WTC11 (cell line): ENCODE data around the gene PBRM1. TPM values are rescaled to one million over a fixed set of nuclear protein-coding genes. Genes with fewer than 3 reads are reported as not detected.
A peak's percentile ranks its signal among the peaks of the same experiment; 100 is the strongest.

Source experiments
- ATAC-seq: fragments of 200-7000 bp; cut with Tn5 transposase; 2 replicates; pipeline ENCODE4 v1.10.0; 2021; ENCODE audit warnings: mild to moderate bottlenecking, moderate library complexity
- CTCF ChIA-PET: fragments of 300-600 bp; sonication (Branson Sonifier 250); formaldehyde crosslinking; loops from one replicate; lab custom pipeline; 2021; ENCODE audit warnings: antibody characterized with exemption; lab: Charles Lee
- POLR2A ChIA-PET: fragments of 350-600 bp; sonication (Branson Sonifier 250); formaldehyde crosslinking; loops from one replicate; lab custom pipeline; 2021; ENCODE audit warnings: antibody characterized with exemption; lab: Charles Lee
- DNase-seq: peaks from one replicate; pipeline ENCODE4 v3.0.0; 2021; ENCODE audit warnings: low spot score
- H3K27ac Mint-ChIP-seq: 2 replicates; pipeline ENCODE4 v1.8.0; 2021; ENCODE audit warnings: mixed read lengths
- H3K27me3 Mint-ChIP-seq: 2 replicates; pipeline ENCODE4 v1.8.0; 2021; ENCODE audit warnings: low read depth, mild to moderate bottlenecking, moderate library complexity, mixed read lengths
- H3K36me3 Mint-ChIP-seq: 2 replicates; pipeline ENCODE4 v1.8.0; 2021; ENCODE audit warnings: mixed read lengths
- H3K4me1 Mint-ChIP-seq: 2 replicates; pipeline ENCODE4 v1.8.0; 2022; ENCODE audit warnings: mixed read lengths
- H3K4me3 Mint-ChIP-seq: 2 replicates; pipeline ENCODE4 v1.8.0; 2021; ENCODE audit warnings: mild to moderate bottlenecking, moderate library complexity, mixed read lengths
- H3K9me3 Mint-ChIP-seq: 2 replicates; pipeline ENCODE4 v1.8.0; 2021; ENCODE audit warnings: mixed read lengths
- ELF4 ChIP-seq: sonication (generic); formaldehyde crosslinking; IDR thresholded peaks from 2 replicates; pipeline ENCODE4 v1.8.1; 2022; ENCODE audit warnings: low read depth, mild to moderate bottlenecking, moderate library complexity, missing genetic modification reagents
- ESRRA ChIP-seq: sonication (generic); formaldehyde crosslinking; IDR thresholded peaks from 2 replicates; pipeline ENCODE4 v1.8.1; 2022; ENCODE audit warnings: mild to moderate bottlenecking, missing genetic modification reagents, borderline replicate concordance
- FOXJ3 ChIP-seq: sonication (generic); formaldehyde crosslinking; IDR thresholded peaks from 2 replicates; pipeline ENCODE4 v1.9.0; 2021; ENCODE audit warnings: missing genetic modification reagents, mild to moderate bottlenecking, borderline replicate concordance
- FOXK1 ChIP-seq: sonication (generic); formaldehyde crosslinking; IDR thresholded peaks from 2 replicates; pipeline ENCODE4 v1.8.0; 2022; ENCODE audit warnings: mild to moderate bottlenecking, moderate library complexity, missing genetic modification reagents
- FOXP1 ChIP-seq: sonication (generic); formaldehyde crosslinking; IDR thresholded peaks from 2 replicates; pipeline ENCODE4 v1.8.0; 2022; ENCODE audit warnings: missing genetic modification reagents, mild to moderate bottlenecking, moderate library complexity, borderline replicate concordance
- GABPB1 ChIP-seq: sonication (generic); formaldehyde crosslinking; IDR thresholded peaks from 2 replicates; pipeline ENCODE4 v1.8.1; 2023; ENCODE audit warnings: mild to moderate bottlenecking, missing genetic modification reagents
- SP1 ChIP-seq: sonication (generic); formaldehyde crosslinking; conservative IDR thresholded peaks from 2 replicates; pipeline ENCODE4 v1.8.1; 2022; ENCODE audit warnings: missing genetic modification reagents
- TCF7 ChIP-seq: sonication (generic); formaldehyde crosslinking; IDR thresholded peaks from 2 replicates; pipeline ENCODE4 v1.8.0; 2022; ENCODE audit warnings: mild to moderate bottlenecking, low read depth, missing genetic modification reagents, moderate library complexity
- ZNF317 ChIP-seq: sonication (generic); formaldehyde crosslinking; IDR thresholded peaks from 2 replicates; pipeline ENCODE4 v1.8.1; 2023; ENCODE audit warnings: low read depth, mild to moderate bottlenecking, moderate library complexity, missing genetic modification reagents, borderline replicate concordance
- total RNA-seq: library from RNA; stranded (reverse); gene quantifications from 3 replicates; pipeline ENCODE4 v1.2.3, GENCODE V29; 2021
- TF ChIP-seq, protein P1 (sequence below): sonication (generic); formaldehyde crosslinking; IDR thresholded peaks from 2 replicates; pipeline ENCODE4 v1.8.1; 2022; ENCODE audit warnings: low read depth, missing genetic modification reagents, borderline replicate concordance
- TF ChIP-seq, protein P2 (sequence below): fragments of 250-450 bp; sonication (Bioruptor Pico); IDR thresholded peaks from 2 replicates; pipeline ENCODE4 v1.9.0; 2021; ENCODE audit warnings: moderate library complexity, mild to moderate bottlenecking, inconsistent platforms, borderline replicate concordance
- TF ChIP-seq, protein P3 (sequence below): fragments of 250-450 bp; sonication (Bioruptor Pico); IDR thresholded peaks from 2 replicates; pipeline ENCODE4 v1.9.0; 2021; ENCODE audit warnings: mild to moderate bottlenecking
- TF ChIP-seq, protein P4 (sequence below): sonication (generic); formaldehyde crosslinking; IDR thresholded peaks from 2 replicates; pipeline ENCODE4 v1.8.0; 2023; ENCODE audit warnings: missing genetic modification reagents
- TF ChIP-seq, protein P5 (sequence below): fragments of 250-450 bp; sonication (Bioruptor Pico); IDR thresholded peaks from 2 replicates; pipeline ENCODE4 v1.8.0; 2021; ENCODE audit warnings: mild to moderate bottlenecking
- TF ChIP-seq, protein P6 (sequence below): sonication (generic); formaldehyde crosslinking; IDR thresholded peaks from 2 replicates; pipeline ENCODE4 v1.8.0; 2022; ENCODE audit warnings: mild to moderate bottlenecking, missing genetic modification reagents

Gene PBRM1
- total RNA-seq, 1 experiment from 2014 or later: 48.8 TPM

DNA sequence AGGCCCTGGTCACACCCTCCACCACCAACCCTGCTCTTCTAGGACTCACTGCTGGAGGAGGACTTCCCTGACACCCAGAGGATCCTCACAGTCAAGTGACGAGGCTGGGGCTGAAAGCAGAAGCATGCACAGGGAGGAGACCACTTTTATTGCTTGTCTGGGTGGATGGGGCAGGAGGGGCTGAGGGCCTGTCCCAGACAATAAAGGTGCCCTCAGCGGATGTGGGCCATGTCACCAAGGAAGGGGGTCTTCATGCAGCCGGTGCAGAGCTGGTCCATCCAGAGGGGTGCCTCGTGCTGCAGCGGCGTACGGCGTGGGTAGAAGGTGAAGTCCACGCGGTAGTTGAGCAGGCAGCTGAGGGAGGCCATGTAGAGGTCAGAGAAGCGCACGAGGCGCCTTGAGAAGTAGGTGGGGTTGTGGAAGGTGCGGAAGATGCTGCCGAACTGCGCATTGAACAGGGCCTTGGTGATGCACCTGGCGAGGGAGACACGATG is 161.4 kb downstream of the PBRM1 start:
- TF ChIP-seq SP1 (CRISPR knock-in tag) (no peak), FOXJ3 (CRISPR knock-in tag) (no peak), ELF4 (CRISPR knock-in tag) (no peak), GABPB1 (CRISPR knock-in tag) (no peak), FOXK1 (CRISPR knock-in tag) (no peak), ZNF317 (CRISPR knock-in tag) (no peak), TCF7 (CRISPR knock-in tag) (no peak), FOXP1 (CRISPR knock-in tag) (no peak), ESRRA (CRISPR knock-in tag) (no peak)
- TF ChIP-seq, protein P1, sequence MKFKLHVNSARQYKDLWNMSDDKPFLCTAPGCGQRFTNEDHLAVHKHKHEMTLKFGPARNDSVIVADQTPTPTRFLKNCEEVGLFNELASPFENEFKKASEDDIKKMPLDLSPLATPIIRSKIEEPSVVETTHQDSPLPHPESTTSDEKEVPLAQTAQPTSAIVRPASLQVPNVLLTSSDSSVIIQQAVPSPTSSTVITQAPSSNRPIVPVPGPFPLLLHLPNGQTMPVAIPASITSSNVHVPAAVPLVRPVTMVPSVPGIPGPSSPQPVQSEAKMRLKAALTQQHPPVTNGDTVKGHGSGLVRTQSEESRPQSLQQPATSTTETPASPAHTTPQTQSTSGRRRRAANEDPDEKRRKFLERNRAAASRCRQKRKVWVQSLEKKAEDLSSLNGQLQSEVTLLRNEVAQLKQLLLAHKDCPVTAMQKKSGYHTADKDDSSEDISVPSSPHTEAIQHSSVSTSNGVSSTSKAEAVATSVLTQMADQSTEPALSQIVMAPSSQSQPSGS (CRISPR knock-in tag): no peak
- TF ChIP-seq, protein P2, sequence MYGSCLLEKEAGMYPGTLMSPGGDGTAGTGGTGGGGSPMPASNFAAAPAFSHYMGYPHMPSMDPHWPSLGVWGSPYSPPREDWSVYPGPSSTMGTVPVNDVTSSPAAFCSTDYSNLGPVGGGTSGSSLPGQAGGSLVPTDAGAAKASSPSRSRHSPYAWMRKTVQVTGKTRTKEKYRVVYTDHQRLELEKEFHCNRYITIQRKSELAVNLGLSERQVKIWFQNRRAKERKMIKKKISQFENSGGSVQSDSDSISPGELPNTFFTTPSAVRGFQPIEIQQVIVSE: no peak
- TF ChIP-seq, protein P3, sequence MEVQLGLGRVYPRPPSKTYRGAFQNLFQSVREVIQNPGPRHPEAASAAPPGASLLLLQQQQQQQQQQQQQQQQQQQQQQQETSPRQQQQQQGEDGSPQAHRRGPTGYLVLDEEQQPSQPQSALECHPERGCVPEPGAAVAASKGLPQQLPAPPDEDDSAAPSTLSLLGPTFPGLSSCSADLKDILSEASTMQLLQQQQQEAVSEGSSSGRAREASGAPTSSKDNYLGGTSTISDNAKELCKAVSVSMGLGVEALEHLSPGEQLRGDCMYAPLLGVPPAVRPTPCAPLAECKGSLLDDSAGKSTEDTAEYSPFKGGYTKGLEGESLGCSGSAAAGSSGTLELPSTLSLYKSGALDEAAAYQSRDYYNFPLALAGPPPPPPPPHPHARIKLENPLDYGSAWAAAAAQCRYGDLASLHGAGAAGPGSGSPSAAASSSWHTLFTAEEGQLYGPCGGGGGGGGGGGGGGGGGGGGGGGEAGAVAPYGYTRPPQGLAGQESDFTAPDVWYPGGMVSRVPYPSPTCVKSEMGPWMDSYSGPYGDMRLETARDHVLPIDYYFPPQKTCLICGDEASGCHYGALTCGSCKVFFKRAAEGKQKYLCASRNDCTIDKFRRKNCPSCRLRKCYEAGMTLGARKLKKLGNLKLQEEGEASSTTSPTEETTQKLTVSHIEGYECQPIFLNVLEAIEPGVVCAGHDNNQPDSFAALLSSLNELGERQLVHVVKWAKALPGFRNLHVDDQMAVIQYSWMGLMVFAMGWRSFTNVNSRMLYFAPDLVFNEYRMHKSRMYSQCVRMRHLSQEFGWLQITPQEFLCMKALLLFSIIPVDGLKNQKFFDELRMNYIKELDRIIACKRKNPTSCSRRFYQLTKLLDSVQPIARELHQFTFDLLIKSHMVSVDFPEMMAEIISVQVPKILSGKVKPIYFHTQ (CRISPR knock-in tag): no peak
- TF ChIP-seq, protein P4, sequence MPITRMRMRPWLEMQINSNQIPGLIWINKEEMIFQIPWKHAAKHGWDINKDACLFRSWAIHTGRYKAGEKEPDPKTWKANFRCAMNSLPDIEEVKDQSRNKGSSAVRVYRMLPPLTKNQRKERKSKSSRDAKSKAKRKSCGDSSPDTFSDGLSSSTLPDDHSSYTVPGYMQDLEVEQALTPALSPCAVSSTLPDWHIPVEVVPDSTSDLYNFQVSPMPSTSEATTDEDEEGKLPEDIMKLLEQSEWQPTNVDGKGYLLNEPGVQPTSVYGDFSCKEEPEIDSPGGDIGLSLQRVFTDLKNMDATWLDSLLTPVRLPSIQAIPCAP: no peak
- TF ChIP-seq, protein P5, sequence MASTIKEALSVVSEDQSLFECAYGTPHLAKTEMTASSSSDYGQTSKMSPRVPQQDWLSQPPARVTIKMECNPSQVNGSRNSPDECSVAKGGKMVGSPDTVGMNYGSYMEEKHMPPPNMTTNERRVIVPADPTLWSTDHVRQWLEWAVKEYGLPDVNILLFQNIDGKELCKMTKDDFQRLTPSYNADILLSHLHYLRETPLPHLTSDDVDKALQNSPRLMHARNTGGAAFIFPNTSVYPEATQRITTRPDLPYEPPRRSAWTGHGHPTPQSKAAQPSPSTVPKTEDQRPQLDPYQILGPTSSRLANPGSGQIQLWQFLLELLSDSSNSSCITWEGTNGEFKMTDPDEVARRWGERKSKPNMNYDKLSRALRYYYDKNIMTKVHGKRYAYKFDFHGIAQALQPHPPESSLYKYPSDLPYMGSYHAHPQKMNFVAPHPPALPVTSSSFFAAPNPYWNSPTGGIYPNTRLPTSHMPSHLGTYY (CRISPR knock-in tag): no peak
- TF ChIP-seq, protein P6, sequence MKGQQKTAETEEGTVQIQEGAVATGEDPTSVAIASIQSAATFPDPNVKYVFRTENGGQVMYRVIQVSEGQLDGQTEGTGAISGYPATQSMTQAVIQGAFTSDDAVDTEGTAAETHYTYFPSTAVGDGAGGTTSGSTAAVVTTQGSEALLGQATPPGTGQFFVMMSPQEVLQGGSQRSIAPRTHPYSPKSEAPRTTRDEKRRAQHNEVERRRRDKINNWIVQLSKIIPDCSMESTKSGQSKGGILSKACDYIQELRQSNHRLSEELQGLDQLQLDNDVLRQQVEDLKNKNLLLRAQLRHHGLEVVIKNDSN: no peak
- Mint-ChIP-seq H3K27me3 (no peaks in the 10 kb centered on the region; the same call in 1 of the 2 replicates), H3K9me3 (no peaks in the 10 kb centered on the region), H3K4me1 (no peaks in the 10 kb centered on the region), H3K27ac (peak overlapping the region; percentile 38; the same call in 1 of the 2 replicates), H3K4me3 (no peak overlapping the region), H3K36me3 (peaks cover 38% of the 10 kb centered on the region)
- no peak for ATAC-seq
- ChIA-PET POLR2A (no interaction called here), CTCF (no interaction called here)
- DNase-seq: no peak
